ENCODE data around the gene CCDC8.
"Not testable (repeated sequence)": the region's sequence is repeated elsewhere in the genome, so short reads cannot be mapped to it uniquely, and the experiment has no call there.

CCDC8 gene

DNA sequence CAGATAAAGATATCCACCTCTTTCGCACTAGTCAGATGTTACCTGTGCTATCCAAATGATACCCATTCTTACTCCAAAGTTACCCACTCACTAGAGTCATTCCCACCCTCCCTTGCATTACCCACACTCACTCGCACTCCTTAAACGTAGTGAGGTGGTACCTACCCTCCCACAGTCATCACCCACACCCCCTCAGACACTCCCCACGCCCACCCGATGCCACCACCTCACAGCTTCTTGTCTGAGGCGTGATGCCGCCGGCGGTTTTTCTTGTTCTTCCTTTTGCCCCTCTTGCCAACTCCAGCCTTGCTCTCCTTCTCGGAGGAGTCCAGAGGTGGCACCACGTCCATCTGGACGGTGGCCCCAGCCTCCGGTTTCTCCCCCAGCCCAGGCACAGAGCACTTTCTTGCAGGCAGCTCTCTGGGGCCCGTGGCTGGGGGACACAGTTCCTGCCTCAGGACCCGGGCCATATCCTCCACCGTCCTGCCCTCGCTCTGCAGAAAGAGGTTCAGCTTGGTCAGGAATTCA, 14.2 kb upstream of the CCDC8 start:
- DNase-seq (ENCODE audit: low read depth), result no peak

DNA sequence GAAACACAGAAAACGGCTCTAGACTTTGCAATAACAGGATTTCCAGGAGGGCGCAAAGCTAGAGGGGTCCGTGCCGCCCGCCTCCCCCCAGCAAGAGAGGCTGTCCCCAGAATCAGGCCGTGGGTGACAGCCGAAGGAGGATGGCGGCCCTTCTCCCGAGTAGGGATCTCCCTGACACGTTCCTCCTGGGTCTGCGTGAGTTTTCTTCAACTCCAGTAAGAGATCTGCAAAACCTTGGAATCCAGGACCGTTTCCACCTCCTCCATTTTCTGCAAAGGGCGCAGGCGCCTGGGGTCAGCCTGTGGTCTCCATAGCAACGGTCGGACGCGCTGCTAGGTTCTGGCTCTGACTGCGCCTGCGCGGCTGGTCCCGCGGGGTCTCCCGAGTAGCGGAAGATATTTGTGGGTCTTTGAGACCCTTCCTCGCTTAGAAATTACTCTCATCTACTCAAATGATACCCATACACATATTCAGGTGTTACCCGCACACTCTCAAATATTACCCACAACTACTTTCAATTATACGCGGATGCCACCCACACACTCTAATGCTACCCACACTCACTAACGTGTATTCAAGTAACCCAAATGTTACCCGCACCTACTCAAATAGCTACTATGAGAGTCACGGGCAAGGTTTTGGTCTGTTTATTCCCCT, 13.3 kb upstream of the CCDC8 start:
- peak; percentile 12 for DNase-seq (ENCODE audit: low read depth)

DNA sequence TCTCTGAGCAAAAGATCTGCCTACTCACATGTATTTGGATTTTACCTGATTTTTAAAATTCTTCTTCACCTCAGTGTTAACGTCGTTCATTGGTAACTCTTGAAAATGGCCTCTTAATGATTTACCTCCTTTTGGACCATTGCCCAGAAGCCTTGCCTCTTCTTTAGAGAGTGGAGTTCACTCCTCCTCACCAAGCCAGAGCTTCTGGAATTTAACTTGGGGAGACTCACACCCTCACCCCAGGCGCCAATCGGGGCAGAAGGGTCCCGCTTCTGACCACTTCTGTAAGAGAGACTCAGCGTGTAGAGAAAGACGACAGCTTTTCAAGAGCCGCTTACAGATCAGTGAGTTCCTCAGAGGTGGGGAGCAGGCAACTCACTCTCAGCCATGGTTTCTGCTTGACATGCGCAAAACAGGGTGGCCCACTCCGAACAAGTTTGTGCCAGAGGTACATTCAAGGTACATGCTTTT, 12.7 kb upstream of the CCDC8 start:
- no peak for DNase-seq (ENCODE audit: low read depth)

DNA sequence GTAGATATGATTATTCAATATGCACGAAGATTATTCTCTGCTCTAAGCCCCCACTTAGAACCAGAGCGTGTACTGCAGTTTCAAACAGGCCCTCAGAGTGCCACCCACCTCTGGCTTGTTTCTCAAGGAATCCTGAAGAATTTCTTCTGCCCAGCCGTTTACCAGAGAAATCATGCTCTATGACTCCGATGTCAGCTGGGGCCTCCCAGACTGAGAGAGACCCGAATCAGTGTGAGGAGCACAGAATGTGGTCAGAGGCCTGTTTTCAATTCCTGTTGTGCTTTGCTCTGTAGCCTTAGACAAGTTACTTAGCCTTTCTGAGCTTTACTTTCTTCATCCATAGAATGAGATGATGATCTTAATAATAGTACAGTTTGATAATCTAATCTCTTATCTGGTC, 9.8 kb upstream of the CCDC8 start:
- no peak for DNase-seq (ENCODE audit: low read depth)

DNA sequence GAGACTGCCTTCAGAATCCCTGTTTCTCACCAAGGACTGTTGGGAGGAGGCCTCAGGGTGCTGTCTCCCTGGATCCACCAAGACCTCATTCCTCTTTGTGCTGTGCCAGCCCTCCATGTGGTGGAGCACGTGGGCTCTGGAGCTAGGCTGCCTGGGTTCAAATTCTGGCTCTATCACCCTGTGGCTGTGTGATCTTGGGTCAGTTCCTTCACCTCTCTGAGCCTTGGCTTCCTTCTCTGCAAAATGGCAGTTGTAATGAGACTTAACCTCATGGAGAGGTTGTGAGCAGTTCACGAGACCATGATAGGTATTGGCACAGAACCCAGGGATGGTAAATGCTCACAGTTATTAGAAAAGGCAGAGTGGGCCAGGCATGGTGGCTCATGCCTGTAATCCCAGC, 9.0 kb upstream of the CCDC8 start:
- DNase-seq (ENCODE audit: low read depth), result no peak

DNA sequence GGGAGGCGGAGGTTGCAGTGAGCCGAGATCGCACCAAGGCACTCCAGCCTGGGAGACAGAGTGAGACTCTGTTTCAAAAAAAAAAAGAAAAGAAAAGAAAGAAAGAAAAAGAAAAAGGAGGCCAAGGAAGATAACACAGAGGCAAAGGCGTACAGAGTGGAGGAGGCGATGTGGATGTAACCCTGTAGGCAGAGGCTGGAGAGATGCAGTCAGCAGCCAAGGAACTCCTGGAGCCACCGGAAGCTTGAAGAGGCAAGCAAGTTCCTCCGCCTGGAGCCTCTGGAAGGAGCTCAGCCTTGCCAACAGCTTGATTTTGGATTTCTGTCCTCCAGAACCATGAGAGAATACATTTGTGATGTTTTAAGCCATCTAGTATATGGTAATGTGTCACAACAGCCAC, 6.7 kb upstream of the CCDC8 start:
- DNase-seq (ENCODE audit: low read depth), result no peak

DNA sequence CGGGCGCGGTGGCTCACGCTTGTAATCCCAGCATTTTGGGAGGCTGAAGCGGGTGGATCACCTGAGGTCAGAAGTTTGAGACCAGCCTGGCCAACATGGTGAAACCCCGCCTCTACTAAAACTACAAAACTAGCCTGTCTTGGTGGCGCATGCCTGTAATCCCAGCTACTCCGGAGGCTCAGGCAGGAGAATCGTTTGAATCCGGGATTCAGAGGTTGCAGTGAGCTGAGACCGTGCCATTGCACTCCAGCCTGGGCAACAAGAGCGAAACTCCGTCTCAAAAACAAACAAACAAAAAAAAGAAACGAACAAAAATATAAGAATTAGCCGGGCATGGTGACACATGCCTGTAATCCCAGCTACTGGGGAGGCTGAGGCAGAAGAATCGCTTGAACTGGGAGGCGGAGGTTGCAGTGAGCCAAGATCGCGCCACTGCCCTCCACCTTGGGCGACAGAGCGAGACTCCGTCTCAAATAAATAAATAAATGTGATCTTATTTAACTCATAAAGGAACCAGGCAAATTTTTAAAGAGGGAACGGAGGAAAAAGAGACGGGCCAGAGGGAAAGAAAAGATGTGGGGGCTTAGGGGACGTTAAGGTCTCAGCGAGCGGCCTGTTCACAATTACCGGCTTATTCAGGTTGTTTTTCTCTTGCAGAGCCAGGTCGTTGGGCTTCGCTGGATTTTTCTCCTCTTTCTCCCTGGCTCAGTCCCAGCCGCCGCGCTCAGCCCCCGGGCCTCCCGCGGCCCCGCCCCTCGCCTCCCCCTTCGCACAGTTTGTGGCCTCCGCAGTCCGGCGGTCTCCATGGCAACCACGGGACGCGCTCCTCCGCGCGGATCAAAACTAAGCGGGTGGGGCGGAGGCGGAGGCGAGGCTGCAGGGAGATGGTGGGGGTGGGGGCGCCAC, 2.7 kb upstream of the CCDC8 start:
- DNase-seq (ENCODE audit: low read depth), result not testable (repeated sequence)

DNA sequence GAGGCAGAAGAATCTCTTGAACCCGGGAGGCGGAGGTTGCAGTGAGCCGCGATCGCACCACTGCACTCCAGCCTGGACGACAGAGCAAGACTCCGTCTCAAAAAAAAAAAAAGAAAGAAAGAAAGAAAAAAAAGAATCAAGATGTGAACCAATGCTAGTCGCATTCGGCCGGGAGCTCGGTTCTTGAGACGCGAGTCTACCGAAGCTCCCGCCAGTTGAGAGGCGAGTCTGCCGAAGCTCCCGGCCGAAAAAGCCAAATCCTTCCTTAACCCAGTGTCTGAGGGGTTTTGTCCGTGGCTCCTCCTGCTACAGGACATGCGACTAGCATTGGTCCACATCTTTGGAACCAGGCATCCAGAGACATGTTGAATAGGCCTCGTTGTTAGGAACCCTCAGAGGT, 1.5 kb upstream of the CCDC8 start:
- DNase-seq (ENCODE audit: low read depth), result not testable (repeated sequence)

DNA sequence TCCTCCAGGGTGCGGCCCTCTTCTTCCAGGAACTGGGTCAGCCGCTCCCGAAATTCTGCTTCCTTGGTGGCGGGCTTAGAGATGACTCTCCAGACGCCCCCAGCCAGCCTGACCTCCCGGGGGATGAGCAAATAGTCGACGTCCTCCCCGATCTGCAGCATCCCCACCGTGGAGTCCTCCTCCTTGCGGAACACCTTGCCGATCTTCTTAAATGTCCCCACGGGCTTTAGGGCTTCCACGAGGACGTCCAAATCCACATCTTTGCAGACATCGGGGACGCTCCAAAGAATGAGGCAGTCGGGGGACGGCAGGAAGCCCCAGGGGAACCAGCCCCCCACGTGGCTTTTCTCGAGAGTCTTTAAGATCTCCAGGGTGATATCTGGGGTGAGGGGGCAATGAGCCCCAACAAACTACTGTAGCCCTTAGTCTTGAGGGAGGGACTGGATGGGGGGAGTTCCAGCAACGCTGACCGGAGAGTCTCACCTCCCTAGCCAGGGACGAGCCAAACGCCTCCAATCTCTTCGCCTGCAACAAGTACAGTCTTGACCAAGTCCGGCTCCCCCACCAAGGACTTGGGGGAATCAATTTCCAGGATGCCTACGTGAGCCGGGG, 608 bp downstream of the CCDC8 start:
- no peak for DNase-seq (ENCODE audit: low read depth)

DNA sequence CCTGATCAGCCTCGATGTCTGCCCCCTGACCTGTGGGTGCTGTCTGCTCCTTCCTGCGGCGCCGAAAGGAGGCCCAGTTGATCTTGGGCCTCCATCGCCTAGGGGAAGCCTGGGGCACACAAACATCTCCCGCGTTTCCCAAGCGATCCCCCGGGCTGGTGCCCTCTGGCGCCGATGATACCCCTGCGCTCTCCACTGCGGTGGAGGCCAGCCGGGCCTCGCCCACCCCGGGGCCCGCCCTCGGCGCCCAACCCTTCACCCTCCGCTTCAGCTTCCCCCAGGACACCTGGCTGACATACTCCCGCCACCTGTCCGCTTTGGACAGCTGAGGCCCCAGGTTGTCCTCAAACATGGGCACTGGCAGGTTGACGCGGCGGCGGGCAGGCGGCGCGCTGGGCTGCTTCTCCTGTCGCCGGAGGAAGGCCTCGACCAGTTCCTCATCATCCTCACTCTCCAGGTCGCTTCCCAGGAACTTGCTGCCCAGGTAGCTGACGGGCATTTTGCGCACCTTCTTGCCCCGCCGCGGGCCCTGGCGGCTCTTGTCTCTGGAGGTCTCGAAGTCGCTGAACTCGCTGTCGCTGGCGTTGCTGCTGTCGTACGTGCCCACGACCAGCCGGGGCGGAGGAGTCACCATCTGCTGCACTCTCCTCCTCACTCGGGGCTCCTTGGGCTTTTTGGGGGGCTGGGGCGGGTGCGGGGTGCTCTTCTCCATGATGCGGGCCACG, 1.3 kb downstream of the CCDC8 start:
- DNase-seq (ENCODE audit: low read depth), result no peak

DNA sequence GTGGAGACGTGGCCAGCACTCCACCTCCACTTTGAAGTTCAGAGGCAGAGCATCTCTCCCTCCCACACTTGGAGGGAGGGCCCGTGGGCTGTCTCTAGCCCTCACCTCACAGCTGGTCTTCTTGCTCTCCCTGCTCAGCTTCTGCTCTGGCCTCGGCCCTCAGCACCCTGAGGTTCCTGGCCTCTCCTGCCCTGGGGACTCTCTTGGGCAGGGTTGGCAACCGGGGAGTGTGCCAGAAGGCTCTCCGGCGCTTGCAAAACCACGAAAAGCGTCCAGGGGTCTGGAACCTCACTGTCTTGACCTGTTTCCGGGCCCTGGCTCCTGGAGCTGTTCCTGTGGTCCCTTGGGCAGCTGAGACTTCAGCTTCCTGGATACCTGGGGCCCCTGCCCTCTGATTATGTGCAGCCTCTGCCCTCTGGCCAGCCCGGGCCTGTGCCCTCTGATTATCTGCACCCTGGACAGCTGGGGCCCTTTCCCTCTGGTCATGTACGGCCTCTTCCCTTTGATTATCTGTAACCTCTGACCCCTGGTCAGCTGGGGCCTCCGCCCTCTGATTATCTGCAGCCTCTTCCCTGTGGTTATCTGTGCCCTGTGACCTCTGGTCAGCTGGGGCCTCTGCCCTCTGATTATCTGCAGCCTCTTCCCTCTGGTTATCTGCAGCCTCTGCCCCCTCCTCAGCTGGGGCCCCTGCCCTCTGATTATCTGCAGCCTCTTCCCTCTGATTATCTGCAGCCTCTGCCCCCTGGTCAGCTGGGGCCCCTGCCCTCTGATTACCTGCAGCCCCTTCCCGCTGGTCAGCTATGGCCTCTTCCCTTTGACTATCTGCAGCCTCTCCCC, 2.1 kb downstream of the CCDC8 start:
- DNase-seq (ENCODE audit: low read depth), result no peak

DNA sequence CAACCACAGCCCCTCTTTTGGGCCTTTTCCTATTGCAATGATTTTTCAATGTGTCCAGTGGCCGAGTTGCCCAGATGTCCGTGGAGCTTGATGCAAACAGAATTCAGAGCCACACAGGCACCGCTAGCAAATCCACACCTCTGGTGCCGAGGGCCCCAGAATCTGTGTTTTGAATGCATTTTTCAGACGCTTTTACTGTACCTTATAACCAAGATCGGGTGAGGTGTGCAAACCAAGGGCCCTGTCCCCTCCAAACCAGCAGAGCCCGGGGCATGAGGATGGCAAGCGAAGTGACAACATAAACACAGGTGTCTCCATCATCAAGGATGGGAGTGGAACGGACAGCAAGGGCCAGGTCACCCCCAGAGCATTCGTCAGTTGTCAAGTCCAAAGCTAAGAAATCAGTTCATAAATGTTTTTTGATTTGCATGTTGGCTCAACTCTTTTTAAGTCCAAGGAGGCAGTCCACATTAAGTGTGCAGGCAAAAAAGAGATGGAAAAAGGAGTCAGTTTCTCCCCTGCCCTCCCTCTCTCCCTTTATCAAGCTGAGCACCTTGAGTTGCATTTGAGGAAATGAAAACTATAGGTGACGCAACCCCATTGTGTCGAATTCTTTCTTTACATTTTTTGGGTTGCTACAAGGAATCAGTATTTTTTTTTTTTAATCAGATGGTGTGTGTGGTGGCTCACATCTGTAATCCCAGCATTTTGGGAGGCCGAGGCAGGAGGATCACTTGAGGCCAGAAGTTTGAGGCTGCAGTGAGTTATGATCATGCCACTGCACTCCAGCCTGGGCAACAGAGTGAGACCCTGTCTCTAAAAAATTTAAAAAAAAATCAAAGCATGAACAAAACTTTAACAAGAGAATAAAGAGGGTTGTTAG, 2.9 kb downstream of the CCDC8 start:
- no peak for DNase-seq (ENCODE audit: low read depth)

DNA sequence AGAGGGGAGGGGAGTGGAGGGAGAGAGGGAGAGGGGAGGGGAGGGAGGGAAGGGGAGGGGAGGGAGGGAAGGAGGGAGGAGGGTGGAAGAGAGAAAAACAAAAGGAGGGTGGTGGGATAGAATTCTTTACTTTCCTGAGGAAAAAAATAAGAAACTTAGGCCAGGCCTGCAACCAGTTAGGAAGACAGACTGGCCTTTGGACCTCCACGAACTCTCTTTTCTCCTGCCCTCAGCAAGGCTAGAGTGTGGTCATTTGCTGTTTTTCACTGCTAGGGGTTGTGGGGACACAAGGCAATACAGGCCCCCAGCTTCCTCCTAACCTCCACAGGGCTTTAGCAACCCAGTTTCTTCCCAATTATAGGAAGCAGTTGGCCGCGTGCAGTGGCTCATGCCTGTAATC, 4.2 kb downstream of the CCDC8 start:
- DNase-seq (ENCODE audit: low read depth), result no peak

DNA sequence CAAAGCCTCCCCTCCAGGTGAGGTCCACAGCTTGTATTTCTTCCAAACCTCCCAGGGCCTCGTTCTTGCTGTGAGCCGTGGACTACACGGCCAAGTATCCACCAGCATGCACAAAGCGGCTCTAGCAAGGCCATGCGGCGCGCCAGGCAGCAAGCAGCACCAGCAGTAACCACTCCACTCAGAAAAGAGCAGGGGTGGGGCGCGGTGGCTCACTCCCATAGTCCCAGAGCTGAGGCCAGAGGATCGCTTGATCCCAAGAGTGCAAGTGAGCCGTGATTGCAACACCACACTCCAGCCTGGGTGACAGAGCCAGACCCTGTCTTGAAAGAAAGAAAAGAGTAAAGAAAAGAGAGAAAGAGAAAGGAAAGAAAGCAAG, 4.7 kb downstream of the CCDC8 start:
- DNase-seq (ENCODE audit: low read depth), result no peak

DNA sequence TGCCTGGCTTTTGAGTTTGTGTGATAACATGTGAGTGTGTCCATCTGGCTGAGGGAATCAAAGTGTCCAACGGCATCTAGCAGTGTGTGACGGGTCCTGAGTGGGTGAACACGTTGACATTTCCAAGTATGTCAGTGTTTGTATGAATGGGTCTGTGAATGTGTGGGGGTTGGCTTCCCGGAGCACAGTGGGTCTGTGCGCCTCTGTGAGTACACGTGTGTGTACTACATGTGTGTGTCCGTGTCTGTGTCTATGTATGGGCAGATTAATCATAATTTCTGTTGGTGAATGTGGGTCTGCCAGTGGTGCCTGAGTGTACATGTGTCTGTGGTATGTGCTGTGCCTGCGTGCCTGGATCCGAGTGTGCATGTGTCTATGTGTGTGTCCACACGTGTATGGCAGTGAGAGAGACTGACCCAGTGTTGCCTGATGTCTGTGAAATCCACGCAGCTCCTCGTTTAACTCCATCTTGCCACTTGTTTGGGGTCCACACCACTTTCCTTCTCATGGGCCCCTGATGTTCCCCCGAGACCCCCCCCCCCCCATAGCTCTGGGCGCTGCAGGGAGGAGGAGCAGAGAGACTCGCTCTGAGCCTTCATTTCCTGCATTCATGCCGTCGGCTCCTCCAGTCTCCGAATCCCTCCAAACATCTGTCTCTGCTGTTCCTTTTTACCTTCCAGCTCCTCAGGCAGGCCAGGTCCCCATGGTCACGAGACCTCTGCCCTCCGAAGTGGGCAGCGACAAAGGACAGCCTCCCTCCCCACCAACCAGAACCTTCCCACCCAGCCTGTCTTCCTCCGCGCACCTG, 5.3 kb downstream of the CCDC8 start:
- no peak for DNase-seq (ENCODE audit: low read depth)

DNA sequence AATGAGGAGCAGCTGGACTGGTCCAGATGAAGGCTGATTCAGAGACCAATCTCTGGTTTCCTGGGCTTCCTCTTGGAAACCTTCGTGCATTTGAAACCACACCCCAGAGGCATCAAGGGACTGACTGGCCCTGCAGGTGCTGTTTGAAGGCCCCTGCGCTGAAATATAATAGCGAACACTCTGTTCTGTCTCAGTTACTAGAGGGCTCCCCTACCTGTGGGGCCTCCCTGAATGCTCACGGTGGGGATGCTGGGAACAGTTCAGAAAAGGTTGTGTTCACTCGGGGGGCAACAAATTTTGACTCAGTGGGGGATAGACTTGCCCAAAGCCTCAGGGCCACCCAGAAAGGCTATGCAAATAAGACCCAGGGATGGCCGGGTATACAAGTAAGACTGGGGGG, 6.4 kb downstream of the CCDC8 start:
- DNase-seq (ENCODE audit: low read depth), result no peak

DNA sequence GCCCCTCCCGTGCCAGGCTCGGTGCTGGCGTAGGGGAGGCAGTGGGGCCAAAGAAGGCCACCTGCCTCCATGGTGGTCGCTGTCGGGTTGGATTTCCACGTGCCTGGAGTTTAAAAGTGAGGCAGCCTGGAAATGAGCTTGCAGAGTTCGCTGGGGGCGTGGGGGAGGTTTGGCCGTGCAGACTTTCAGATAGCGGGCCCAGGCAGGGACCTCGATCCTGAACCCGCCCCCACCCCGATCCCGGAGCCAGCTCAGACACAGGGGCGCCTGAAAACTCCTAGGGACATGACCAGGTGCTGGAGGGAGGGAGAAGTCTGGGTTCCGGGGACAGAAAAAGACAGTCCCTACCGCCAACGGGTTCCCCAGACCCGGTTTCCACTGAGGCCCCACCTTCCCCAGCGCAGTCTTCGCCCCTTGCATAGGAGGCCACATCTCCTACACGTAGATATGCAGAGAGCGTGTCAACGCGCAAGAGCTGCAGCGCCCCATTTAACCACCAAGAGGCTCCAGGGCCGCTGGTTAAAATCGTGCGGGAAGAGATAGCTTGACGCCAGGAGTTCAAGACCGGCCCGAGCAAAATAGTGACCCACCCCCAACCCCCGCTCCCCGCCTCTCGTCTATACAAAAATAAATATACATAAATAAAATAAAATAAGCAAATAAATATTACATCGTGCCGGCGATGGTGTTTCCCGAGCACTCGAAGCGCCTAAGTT, 8.5 kb downstream of the CCDC8 start:
- no peak for DNase-seq (ENCODE audit: low read depth)

DNA sequence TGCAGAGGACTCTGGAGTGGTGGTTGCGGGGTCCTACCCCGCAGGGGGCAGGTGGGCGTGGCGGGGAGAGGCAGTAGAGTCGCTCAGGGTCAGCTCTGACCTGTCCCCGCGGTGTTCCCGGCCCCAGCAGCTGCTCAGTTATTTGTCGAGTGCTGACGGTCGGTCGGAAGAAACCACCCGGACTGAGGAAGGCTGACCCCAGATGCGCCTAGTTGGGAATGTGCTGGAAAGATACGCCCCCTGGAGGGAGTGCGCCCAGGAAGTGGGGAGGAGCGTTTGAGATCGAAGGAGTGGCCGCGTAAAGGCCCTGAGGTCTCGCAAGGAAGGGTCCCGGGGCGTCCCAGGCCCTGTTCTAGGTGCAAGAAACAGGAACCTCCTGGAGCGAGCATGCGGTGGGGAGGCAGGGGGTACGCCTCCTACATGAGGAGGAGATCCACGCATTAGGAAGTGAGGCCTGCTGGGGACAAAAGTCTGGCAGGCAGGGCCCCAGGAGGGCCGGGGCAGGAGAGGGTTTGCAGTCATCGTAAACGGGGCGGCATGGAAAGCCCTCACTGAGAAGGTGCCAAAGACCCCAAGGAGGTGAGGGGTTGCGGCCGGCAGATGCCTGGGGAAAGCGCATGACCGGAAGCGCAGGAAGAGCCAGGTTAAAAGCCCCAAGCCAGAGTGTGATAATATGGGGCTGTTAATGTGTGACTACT, 9.2 kb downstream of the CCDC8 start:
- DNase-seq (ENCODE audit: low read depth), result no peak
